Measurements from ENCODE around the gene LKAAEAR1. TPM values are rescaled to one million over a fixed set of nuclear protein-coding genes. Genes with fewer than 3 reads are reported as not detected.

LKAAEAR1 gene, protein sequence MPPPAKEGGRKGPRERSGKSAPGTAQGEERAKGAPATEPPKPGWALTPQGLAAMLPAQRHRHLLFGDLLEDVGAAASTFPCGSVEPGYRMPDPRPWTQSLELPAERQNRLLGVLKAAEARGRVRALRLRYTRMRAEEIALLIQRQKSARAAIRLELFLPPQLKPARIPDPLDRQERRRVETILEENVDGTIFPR
- not detected in 2 replicates for total RNA-seq

DNA sequence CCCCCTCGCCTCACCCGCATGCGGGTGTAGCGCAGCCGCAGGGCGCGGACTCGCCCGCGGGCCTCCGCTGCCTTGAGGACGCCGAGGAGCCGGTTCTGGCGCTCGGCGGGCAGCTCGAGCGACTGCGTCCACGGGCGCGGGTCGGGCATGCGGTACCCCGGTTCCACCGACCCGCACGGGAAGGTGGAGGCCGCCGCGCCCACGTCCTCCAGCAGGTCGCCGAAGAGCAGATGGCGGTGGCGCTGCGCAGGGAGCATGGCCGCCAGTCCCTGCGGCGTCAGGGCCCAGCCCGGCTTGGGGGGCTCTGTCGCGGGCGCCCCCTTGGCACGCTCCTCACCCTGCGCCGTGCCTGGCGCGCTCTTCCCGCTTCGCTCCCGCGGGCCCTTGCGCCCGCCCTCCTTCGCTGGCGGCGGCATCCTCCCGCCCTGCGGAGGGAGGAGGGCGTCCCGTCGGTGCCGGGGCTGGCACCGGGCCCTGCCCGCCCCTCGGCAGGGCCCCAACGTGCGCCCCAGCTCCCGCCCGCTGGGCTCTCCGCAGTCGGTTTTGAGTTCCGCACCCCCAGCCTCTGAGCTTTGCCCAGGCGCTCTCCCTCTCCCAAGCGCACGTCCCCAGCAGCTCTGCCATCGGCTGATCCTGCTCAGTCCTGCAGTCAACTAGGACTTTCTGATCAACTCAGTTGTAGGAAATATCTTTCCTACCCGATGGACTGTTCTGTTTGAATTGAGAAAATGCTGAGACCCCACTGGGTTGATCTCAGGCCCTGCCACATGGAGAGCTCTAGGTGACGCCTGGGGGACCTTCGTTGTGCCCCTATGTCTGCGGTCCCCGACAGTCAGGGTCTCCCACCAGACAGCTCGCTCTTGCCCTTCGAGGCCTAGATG lies at the start of gene LKAAEAR1:
TSS of gene LKAAEAR1 (minus strand) at position 595 of the 881 bp plus-strand sequence. CDS start at position 416, 179 bp downstream.

GRCh38 chr20:64106981-64107735 lies 23.0 kb upstream of the LKAAEAR1 start, which contains the start of gene NPBWR2:
TSS of gene NPBWR2 (minus strand) at chr20:64107565. CDS start at chr20:64106831, 734 bp downstream.

GRCh38 chr20:64080013-64080812 lies 4.0 kb downstream of the LKAAEAR1 start, which contains the start of gene OPRL1:
TSS of gene OPRL1 (plus strand) at chr20:64080082. CDS start at chr20:64092721, 12,639 bp downstream.

GRCh38 chr20:64079273-64080012 lies 4.8 kb downstream of the LKAAEAR1 start, which contains the start of gene RGS19:
TSS of gene RGS19 (minus strand) at chr20:64079518. CDS start at chr20:64076886, 2,632 bp downstream.

DNA sequence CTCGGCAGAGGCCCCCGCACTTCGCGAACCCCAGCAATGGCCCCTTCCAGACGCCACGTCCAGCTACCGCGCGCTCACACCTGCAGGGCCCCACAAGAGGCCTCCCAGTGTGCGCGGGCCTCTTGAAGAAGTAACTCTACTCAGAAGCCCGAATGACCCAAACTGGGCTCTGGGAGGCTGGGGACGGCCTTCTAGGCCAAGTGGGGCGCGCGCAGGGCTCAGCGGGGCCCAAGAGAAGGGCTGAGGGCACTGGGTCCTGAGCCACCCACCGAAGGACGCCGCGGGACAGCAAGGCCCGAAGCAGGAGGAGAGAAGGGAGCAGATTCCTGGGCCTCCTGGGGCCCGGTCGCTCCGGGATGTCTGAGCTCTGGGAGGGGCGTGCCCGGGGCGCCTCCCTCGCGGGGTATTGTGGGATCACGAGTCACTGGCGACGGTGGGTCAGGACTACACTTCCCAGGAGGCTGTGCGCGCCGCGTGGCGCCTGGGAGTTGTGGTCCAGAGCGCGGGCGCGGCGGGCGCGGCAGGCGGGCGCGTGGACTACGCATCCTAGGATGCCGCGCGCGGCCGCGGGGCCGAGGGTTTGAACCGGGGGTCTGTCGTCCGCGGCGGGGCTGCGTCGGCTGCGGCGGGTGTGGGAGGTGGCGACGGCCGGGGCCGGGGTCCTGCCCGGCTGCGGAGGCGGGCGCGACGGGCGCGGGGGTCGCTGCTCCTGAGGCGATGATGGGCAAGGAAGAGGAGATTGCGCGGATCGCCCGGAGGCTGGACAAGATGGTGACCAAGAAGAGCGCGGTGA lies 21.4 kb downstream of the LKAAEAR1 start, which contains the start of gene TCEA2:
TSS of gene TCEA2 (plus strand) at position 603 of the 793 bp plus-strand sequence. CDS start at position 718, 115 bp downstream.

GRCh38 chr20:64049060-64049877 lies 34.9 kb downstream of the LKAAEAR1 start, which contains the start of gene SOX18:
TSS of gene SOX18 (minus strand) at chr20:64049639. CDS start at chr20:64049516, 123 bp downstream.

DNA sequence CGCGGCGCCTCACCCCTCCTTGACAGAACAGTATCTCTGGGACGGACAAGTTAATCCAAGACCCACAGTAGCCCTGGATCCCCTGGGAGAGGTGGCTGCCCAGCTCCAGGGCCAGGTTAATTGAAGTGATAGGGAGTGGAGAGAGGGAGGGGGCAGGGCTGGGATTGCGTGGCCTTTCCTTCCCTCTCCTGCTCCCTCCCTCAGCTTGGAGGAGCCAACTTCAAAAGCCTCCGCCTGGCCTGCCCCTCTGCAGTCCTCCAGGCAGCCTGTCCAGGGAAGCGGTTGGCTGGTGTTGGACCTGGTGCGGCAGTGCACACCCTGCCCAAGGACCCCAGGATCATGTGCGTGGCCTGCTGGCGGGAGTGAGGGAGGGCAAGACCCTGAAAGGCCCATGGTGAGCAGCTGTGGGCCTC lies 48.3 kb downstream of the LKAAEAR1 start, which contains the start of gene C20orf204:
TSS of gene C20orf204 (plus strand) at position 250 of the 413 bp plus-strand sequence. CDS start at position 392, 142 bp downstream.

Other genes with a start within 250 kb of the LKAAEAR1 start
- gene ABHD16B, start 222.9 kb downstream of the LKAAEAR1 start, total RNA-seq: not detected in 2 replicates
- gene TPD52L2, start 219.1 kb downstream of the LKAAEAR1 start, total RNA-seq: 159 and 171 TPM in 2 replicates
- 55.2 and 60.0 TPM in 2 replicates for gene DNAJC5, start 189.3 kb downstream of the LKAAEAR1 start, total RNA-seq
- gene UCKL1, start 128.0 kb downstream of the LKAAEAR1 start, total RNA-seq: 22.4 and 24.0 TPM in 2 replicates
- 7.1 and 7.6 TPM in 2 replicates for gene ZNF512B, start 114.5 kb downstream of the LKAAEAR1 start, total RNA-seq
- gene SAMD10, start 104.8 kb downstream of the LKAAEAR1 start, total RNA-seq: 0.87 and 1.00 TPM in 2 replicates
- gene PRPF6, start 103.3 kb downstream of the LKAAEAR1 start, total RNA-seq: 65.7 and 73.8 TPM in 2 replicates
- 0.77 and 1.2 TPM in 2 replicates for gene C20orf204, start 48.2 kb downstream of the LKAAEAR1 start, total RNA-seq
- 0.12 TPM in 1 of 2 replicates, not detected in the other for gene SOX18, start 34.8 kb downstream of the LKAAEAR1 start, total RNA-seq
- gene TCEA2, start 21.2 kb downstream of the LKAAEAR1 start, total RNA-seq: 10.8 and 24.7 TPM in 2 replicates
- 7.5 and 8.7 TPM in 2 replicates for gene RGS19, start 4.9 kb downstream of the LKAAEAR1 start, total RNA-seq
- gene OPRL1, start 4.3 kb downstream of the LKAAEAR1 start, total RNA-seq: 1.1 and 2.1 TPM in 2 replicates
- gene NPBWR2, start 23.2 kb upstream of the LKAAEAR1 start, total RNA-seq: not detected in 2 replicates
- gene MYT1, start 80.1 kb upstream of the LKAAEAR1 start, total RNA-seq: not detected in 2 replicates
- 40.6 and 55.6 TPM in 2 replicates for gene PCMTD2, start 171.3 kb upstream of the LKAAEAR1 start, total RNA-seq